Vagina (tissue), 2 donors: ENCODE results near the gene PNPO.

ENCODE experiments used
- POLR2A ChIP-seq, 2 donors: fragments of 450-650 bp; IDR thresholded peaks; one replicate each; pipeline ENCODE4 v1.6.1; 2017; ENCODE audit warnings: antibody characterized with exemption in 2 of 2, mild to moderate bottlenecking in 2 of 2, moderate library complexity in 2 of 2
- TF ChIP-seq, protein P1 (sequence below), 3 experiments: fragments of 450-650 bp in 2 of 3; fragments of 200-600 bp in 1 of 3; sonication (generic) in 1 of 3; IDR thresholded peaks; one replicate each; pipeline ENCODE4 v1.5.1; 2017 to 2019; ENCODE audit warnings: antibody characterized with exemption in 3 of 3, mild to moderate bottlenecking in 2 of 3, moderate library complexity in 2 of 3

DNA sequence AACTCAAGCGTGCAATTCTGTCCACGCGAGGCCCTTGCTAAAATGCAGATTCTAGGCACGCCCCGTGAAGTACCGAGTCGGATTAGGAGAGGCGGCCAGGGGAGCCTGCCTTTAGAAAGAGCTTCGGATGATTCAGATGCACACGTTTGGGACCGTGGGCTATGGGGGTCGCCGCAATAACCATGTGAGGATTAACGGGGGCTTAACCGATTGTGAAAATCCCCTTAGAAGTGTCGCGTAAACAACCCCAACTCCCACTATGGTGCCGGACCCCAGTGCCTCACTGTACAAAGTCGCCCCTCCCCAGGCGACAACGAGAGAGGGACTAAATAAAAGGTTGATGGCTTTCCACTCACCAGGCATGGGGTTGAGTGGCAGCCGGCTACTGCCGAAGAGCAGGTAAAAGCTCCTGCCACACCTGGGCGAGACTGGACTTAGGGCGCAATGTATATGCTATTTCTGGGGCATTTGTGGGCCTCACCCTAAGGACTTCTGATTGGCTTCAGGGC lies 46.0 kb upstream of the PNPO start:
- TF ChIP-seq, protein P1, sequence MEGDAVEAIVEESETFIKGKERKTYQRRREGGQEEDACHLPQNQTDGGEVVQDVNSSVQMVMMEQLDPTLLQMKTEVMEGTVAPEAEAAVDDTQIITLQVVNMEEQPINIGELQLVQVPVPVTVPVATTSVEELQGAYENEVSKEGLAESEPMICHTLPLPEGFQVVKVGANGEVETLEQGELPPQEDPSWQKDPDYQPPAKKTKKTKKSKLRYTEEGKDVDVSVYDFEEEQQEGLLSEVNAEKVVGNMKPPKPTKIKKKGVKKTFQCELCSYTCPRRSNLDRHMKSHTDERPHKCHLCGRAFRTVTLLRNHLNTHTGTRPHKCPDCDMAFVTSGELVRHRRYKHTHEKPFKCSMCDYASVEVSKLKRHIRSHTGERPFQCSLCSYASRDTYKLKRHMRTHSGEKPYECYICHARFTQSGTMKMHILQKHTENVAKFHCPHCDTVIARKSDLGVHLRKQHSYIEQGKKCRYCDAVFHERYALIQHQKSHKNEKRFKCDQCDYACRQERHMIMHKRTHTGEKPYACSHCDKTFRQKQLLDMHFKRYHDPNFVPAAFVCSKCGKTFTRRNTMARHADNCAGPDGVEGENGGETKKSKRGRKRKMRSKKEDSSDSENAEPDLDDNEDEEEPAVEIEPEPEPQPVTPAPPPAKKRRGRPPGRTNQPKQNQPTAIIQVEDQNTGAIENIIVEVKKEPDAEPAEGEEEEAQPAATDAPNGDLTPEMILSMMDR (IDR thresholded peaks at IDR 0.05): no peak
- TF ChIP-seq POLR2A (IDR thresholded peaks at IDR 0.05): peak in 1 of 2 donors; percentile 89
